GM23248 (cell line): ENCODE results near the gene NRDC. TPM values are rescaled to one million over a fixed set of nuclear protein-coding genes. Genes with fewer than 3 reads are reported as not detected.
"Not testable (repeated sequence)": the region's sequence is repeated elsewhere in the genome, so short reads cannot be mapped to it uniquely, and the experiment has no call there.

Experiments
- DNase-seq: peaks from one replicate; pipeline ENCODE4 v3.0.0-alpha.2; 2015
- H2AFZ ChIP-seq: fragments of 200-600 bp; sonication (generic); 2 replicates; pipeline ENCODE4 v1.6.1; 2016; ENCODE audit warnings: antibody characterized with exemption
- H3F3A ChIP-seq: fragments of 200-600 bp; sonication (generic); 2 replicates; pipeline ENCODE4 v1.6.1; 2016; ENCODE audit warnings: mild to moderate bottlenecking, antibody characterized with exemption, mixed run types; ENCODE audit not compliant: insufficient read depth
- H3K27ac ChIP-seq: fragments of 200-600 bp; sonication (generic); 2 replicates; pipeline ENCODE4 v1.5.1; 2016; ENCODE audit warnings: mild to moderate bottlenecking
- H3K27me3 ChIP-seq: fragments of 200-600 bp; sonication (generic); replicated peaks from 2 replicates; pipeline ENCODE4 v1.6.1; 2016; ENCODE audit warnings: mild to moderate bottlenecking; ENCODE audit not compliant: insufficient read depth
- H3K36me3 ChIP-seq: fragments of 200-600 bp; sonication (generic); 2 replicates; pipeline ENCODE4 v1.6.1; 2016; ENCODE audit warnings: low read depth, mild to moderate bottlenecking
- H3K4me1 ChIP-seq: fragments of 200-600 bp; sonication (generic); 2 replicates; pipeline ENCODE4 v1.6.1; 2016; ENCODE audit warnings: mild to moderate bottlenecking; ENCODE audit not compliant: insufficient read depth
- H3K4me2 ChIP-seq: fragments of 200-600 bp; sonication (generic); one replicate; pipeline ENCODE4 v1.6.1; 2016; ENCODE audit warnings: mild to moderate bottlenecking; ENCODE audit not compliant: unreplicated experiment
- H3K4me3 ChIP-seq: fragments of 200-600 bp; sonication (generic); 2 replicates; pipeline ENCODE4 v1.5.1; 2016; ENCODE audit warnings: mild to moderate bottlenecking
- H3K79me2 ChIP-seq: fragments of 200-600 bp; sonication (generic); 2 replicates; pipeline ENCODE4 v1.6.1; 2016; ENCODE audit warnings: mild to moderate bottlenecking; ENCODE audit not compliant: insufficient read depth
- H3K9ac ChIP-seq: fragments of 200-600 bp; sonication (generic); 2 replicates; pipeline ENCODE4 v1.6.1; 2016; ENCODE audit warnings: mild to moderate bottlenecking
- H3K9me2 ChIP-seq: fragments of 200-600 bp; sonication (generic); 2 replicates; pipeline ENCODE4 v1.6.1; 2016; ENCODE audit warnings: mixed run types, mild to moderate bottlenecking, moderate library complexity; ENCODE audit not compliant: insufficient read depth
- H3K9me3 ChIP-seq: fragments of 200-600 bp; sonication (generic); one replicate; pipeline ENCODE4 v1.6.1; 2017; ENCODE audit warnings: low read depth
- H4K20me1 ChIP-seq: fragments of 200-600 bp; sonication (generic); 2 replicates; pipeline ENCODE4 v1.6.0; 2016; ENCODE audit not compliant: insufficient read depth
- EZH2 ChIP-seq: fragments of 200-600 bp; sonication (generic); IDR thresholded peaks from 2 replicates; pipeline ENCODE4 v1.6.1; 2018; ENCODE audit warnings: antibody characterized with exemption, mild to moderate bottlenecking; ENCODE audit not compliant: insufficient read depth, poor library complexity, severe bottlenecking
- EZH2phosphoT487 ChIP-seq: fragments of 200-600 bp; sonication (generic); IDR thresholded peaks from 2 replicates; pipeline ENCODE4 v1.6.1; 2018; ENCODE audit warnings: antibody characterized with exemption, moderate library complexity, mild to moderate bottlenecking, low read depth; ENCODE audit not compliant: insufficient read depth
- WGBS, 2 experiments: methylation state at CpG; one replicate each; pipeline ENCODE4 v1.1.6; 2015 to 2017; ENCODE audit warnings: low lambda C conversion rate in 2 of 2, low coverage in 1 of 2; ENCODE audit errors: missing lambda C conversion rate in 2 of 2; 5-methylcytosine and 5-hydroxymethylcytosine counted together
- in situ Hi-C: fragments of 300-500 bp; cut with MboI; formaldehyde crosslinking; loops from 2 replicates; pipeline ENCODE4 v1.15.0; 2020
- polyA plus RNA-seq: library from polyadenylated mRNA; unstranded; fragments of >200 nt; fragmentation: Nextera tagmentation; extraction: Ambion mirVana; gene quantifications from 2 replicates; pipeline ENCODE4 v1.2.1, GENCODE V29; 2016
- total RNA-seq: library from RNA; depleted of rRNA; stranded (reverse); fragments of >200 nt; shearing (Covaris generic); gene quantifications from 2 replicates; pipeline ENCODE4 v1.2.3, GENCODE V29; 2014

NRDC gene
- total and polyA plus RNA-seq, 2 experiments from 2014 or later: 55.2 to 129 TPM

- Histone ChIP-seq H3K9me2 (no peaks in the 10 kb centered on the region), H3K4me1 (peaks cover 8% of the 10 kb centered on the region; the same call in 1 of the 2 replicates), H3K36me3 (peaks cover 52% of the 10 kb centered on the region), H4K20me1 (no peaks in the 10 kb centered on the region), H3K4me2 (no peak overlapping the region), H3K4me3 (no peak overlapping the region), H3K79me2 (peaks cover 11% of the 10 kb centered on the region), H3K27ac (no peak overlapping the region), H3K9me3 (no peaks in the 10 kb centered on the region), H3K27me3 (no peaks in the 10 kb centered on the region), H2AFZ (no peak overlapping the region), H3K9ac (no peak overlapping the region), H3F3A (peaks cover 6% of the 10 kb centered on the region; the same call in 1 of the 2 replicates)
- TF ChIP-seq EZH2: no peak
- no peak for TF ChIP-seq EZH2phosphoT487
- in situ Hi-C loops: no loop called here
- DNase-seq: peak; percentile 42
- WGBS, 2 experiments: 96 to 100% methylated on average over 1 of the region's 1 CpG
Observed at GRCh38 chr1:51819810-51820209, 58.7 kb downstream of the NRDC start.

GRCh38 chr1:51819021-51819420 is 59.5 kb downstream of the NRDC start:
- 97 to 98% methylated on average over 9 of the region's 9 CpGs for WGBS, 2 experiments
- H3K4me1 ChIP-seq, H4K20me1 ChIP-seq, H3K9me3 ChIP-seq, in situ Hi-C loops, H3F3A ChIP-seq, H3K27me3 ChIP-seq, H3K4me3 ChIP-seq, H3K9me2 ChIP-seq, H3K27ac ChIP-seq, DNase-seq, H2AFZ ChIP-seq, H3K9ac ChIP-seq, H3K4me2 ChIP-seq: not testable (repeated sequence)
- H3K36me3 ChIP-seq: peaks cover 56% of the 10 kb centered on the region
- peaks cover 11% of the 10 kb centered on the region for H3K79me2 ChIP-seq

GRCh38 chr1:51818487-51818886 is 60.0 kb downstream of the NRDC start:
- no peak for TF ChIP-seq EZH2
- peaks cover 6% of the 10 kb centered on the region; the same call in 1 of the 2 replicates for H3F3A ChIP-seq
- 94 to 96% methylated on average over 3 of the region's 3 CpGs for WGBS, 2 experiments
- H3K4me3 ChIP-seq: no peak overlapping the region
- H3K36me3 ChIP-seq: peaks cover 57% of the 10 kb centered on the region
- H3K9me3 ChIP-seq: no peaks in the 10 kb centered on the region
- H4K20me1 ChIP-seq: no peaks in the 10 kb centered on the region
- in situ Hi-C loops: no loop called here
- no peak overlapping the region for H3K27ac ChIP-seq
- peaks cover 8% of the 10 kb centered on the region; the same call in 1 of the 2 replicates for H3K4me1 ChIP-seq
- no peaks in the 10 kb centered on the region for H3K27me3 ChIP-seq
- H2AFZ ChIP-seq: no peak overlapping the region
- DNase-seq: no peak
- H3K79me2 ChIP-seq: peaks cover 11% of the 10 kb centered on the region
- H3K9ac ChIP-seq: no peak overlapping the region
- H3K9me2 ChIP-seq: no peaks in the 10 kb centered on the region
- no peak overlapping the region for H3K4me2 ChIP-seq

GRCh38 chr1:51814513-51814912 is 64.0 kb downstream of the NRDC start:
- H3K9me2 ChIP-seq: no peaks in the 10 kb centered on the region

GRCh38 chr1:51799372-51799771 is 79.2 kb downstream of the NRDC start:
- 98 to 100% methylated on average over 2 of the region's 2 CpGs for WGBS, 2 experiments
- TF ChIP-seq EZH2phosphoT487 (no peak), EZH2 (no peak)
- H3K4me1 ChIP-seq: no peaks in the 10 kb centered on the region
- H2AFZ ChIP-seq: no peak overlapping the region
- no peaks in the 10 kb centered on the region for H3K9me3 ChIP-seq
- no peak overlapping the region for H3K27ac ChIP-seq
- no peaks in the 10 kb centered on the region for H3K79me2 ChIP-seq
- H3K4me2 ChIP-seq: no peak overlapping the region
- no peak for DNase-seq
- in situ Hi-C loops: no loop called here
- no peaks in the 10 kb centered on the region for H3K27me3 ChIP-seq
- H3F3A ChIP-seq: peaks cover 15% of the 10 kb centered on the region
- H3K9ac ChIP-seq: no peak overlapping the region
- peaks cover 66% of the 10 kb centered on the region for H3K36me3 ChIP-seq
- no peaks in the 10 kb centered on the region for H3K9me2 ChIP-seq
- H4K20me1 ChIP-seq: no peaks in the 10 kb centered on the region
- H3K4me3 ChIP-seq: no peak overlapping the region

More at GRCh38 chr1:51814513-51814912, 64.0 kb downstream of the NRDC start:
- WGBS, 2 experiments: 100% methylated on average over 1 of the region's 1 CpG
- H4K20me1 ChIP-seq: no peaks in the 10 kb centered on the region
- H3K27me3 ChIP-seq: no peaks in the 10 kb centered on the region
- peaks cover 36% of the 10 kb centered on the region for H3K36me3 ChIP-seq
- H3K4me1 ChIP-seq: peaks cover 5% of the 10 kb centered on the region; the same call in 1 of the 2 replicates
- DNase-seq: no peak
- H3K27ac ChIP-seq: no peak overlapping the region
- no peak overlapping the region for H2AFZ ChIP-seq
- no peak overlapping the region for H3K9ac ChIP-seq
- H3F3A ChIP-seq: no peaks in the 10 kb centered on the region
- in situ Hi-C loops: no loop called here
- no peak overlapping the region for H3K4me2 ChIP-seq
- no peaks in the 10 kb centered on the region for H3K79me2 ChIP-seq
- no peaks in the 10 kb centered on the region for H3K9me3 ChIP-seq
- no peak overlapping the region for H3K4me3 ChIP-seq
- no peak for TF ChIP-seq EZH2
- no peak for TF ChIP-seq EZH2phosphoT487
